ENCODE measurements around the gene MRPL55.

The MRPL55 gene

DNA sequence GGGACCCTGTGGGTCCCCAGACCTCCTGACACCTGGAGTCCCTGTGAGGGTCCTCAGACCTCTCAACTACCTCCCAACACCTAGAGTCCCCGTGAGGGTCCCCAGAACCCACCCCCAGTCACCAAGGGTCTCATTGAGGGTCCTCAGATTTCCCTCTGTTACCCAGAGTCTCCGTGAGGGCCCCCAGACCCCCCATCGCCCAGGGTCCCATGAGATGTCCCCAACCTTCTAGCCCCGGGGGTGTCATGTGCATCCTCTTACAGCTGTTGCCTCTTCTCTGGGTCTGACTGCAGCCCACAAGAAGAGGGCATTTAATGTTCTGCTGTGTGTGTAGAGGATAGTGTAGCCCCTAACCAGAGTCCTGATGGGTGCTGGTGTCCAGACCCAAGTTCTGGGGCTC, 38.7 kb upstream of the MRPL55 start:
- DNase-seq (ENCODE audit: low read depth): no peak

DNA sequence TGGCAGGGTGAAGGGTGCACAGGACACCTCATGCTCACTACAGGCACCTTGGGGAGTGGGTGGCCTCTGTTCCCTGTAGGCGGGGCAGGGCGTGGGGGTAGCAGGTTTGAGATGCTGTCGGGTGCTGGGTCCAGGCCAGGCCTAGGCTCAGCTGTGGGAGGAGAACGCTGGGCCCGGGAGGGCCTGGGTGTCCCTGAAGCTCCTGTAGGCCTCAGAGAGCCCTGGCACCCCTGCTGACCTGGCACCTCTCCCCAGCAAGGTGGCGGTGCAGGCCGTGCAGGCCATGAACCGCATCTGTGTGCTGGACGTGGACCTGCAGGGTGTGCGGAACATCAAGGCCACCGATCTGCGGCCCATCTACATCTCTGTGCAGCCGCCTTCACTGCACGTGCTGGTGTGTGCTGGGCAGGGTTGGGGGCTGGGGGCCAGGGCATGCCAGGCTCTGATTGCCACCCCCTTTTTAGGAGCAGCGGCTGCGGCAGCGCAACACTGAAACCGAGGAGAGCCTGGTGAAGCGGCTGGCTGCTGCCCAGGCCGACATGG, 38.1 kb upstream of the MRPL55 start:
- no peak for DNase-seq (ENCODE audit: low read depth)

DNA sequence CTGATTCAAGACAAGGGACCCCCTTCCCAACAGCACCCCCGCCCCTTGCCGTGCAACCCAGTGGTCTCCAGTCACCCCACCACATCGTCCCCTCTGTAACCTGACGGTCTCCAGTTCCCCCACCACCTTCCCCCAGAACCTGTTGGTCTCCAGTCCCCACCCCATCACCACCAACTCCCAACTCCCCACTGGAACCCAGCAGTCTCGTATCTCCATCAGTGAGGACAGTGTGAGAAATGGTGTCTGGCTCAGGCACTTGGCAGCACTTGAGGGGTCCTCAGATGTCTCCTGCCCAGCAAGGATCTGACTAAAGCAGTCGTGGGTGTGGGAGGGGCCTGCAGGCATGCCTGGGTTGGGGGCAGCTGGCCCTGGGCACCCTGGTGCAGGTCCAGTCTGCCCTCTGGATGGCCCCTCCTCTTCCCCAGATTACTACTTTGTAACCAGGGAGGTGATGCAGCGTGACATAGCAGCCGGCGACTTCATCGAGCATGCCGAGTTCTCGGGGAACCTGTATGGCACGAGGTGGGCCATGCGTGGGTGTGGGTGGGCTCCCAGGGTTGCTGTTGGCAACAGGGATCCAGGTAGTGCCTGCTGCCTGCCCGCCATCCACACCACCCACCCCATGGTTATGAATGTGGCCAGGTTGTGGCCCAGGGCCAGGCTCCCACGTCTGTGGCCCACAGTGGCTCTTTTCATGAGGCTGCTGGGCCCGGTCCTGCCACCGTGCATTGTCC, 37.5 kb upstream of the MRPL55 start:
- no peak for DNase-seq (ENCODE audit: low read depth)

DNA sequence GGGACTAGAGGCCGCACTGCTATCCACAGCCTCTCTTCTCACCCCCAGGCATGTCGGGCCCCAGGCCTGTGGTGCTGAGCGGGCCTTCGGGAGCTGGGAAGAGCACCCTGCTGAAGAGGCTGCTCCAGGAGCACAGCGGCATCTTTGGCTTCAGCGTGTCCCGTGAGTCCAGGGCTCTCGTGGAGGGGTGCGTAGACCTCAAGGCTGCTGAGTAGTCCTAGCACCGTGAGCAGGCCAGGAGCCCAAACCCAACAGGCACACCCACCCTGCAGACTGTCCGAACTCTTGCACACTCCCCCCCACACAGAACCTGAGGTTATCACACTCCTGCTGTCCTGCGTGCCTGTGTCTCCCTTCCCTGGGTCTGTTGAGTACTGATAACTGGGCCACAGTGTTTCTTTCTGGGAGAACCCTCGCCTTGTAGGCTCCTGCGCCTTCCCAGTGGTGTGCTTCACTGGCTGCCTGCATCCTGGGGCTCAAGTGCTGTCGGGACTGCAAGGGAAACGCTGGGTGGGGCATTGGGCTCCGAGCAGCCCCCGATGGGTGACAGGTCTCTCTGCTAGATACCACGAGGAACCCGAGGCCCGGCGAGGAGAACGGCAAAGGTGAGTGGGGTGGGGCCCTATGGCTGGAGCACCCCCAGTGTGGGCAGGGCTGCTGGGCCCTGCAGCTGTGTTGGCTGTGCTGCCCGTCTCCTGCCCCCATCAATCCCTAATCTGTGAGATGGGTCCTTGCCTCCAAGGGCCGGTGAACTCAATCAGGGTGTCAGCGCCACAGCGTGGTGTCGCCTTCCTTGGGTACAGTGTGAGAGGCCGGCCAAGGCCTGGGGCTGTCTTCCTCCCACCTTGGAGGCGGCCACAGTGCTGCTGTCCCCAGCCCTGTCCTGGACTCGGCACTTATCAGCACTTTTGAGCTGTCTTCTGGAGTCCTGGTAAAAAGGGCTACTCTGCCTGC, 36.6 kb upstream of the MRPL55 start:
- no peak for DNase-seq (ENCODE audit: low read depth)

DNA sequence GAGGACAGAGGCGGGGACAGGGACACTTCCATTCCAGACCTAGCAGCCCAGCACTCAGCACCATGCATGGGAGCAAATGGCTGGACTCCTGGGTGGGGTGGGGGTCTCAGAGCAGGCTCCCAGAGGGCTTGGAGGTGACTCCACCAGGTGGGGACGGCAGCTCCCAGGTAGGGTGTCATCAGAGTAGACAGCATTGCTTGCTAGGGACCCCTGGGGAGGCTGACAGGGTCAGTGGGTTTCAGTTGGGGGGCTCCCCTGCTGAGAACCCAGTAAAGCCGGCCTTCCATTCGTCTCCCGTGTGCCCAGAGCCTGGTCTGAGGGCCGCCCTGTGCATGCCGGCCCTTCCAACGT, 35.9 kb upstream of the MRPL55 start:
- no peak for DNase-seq (ENCODE audit: low read depth)

DNA sequence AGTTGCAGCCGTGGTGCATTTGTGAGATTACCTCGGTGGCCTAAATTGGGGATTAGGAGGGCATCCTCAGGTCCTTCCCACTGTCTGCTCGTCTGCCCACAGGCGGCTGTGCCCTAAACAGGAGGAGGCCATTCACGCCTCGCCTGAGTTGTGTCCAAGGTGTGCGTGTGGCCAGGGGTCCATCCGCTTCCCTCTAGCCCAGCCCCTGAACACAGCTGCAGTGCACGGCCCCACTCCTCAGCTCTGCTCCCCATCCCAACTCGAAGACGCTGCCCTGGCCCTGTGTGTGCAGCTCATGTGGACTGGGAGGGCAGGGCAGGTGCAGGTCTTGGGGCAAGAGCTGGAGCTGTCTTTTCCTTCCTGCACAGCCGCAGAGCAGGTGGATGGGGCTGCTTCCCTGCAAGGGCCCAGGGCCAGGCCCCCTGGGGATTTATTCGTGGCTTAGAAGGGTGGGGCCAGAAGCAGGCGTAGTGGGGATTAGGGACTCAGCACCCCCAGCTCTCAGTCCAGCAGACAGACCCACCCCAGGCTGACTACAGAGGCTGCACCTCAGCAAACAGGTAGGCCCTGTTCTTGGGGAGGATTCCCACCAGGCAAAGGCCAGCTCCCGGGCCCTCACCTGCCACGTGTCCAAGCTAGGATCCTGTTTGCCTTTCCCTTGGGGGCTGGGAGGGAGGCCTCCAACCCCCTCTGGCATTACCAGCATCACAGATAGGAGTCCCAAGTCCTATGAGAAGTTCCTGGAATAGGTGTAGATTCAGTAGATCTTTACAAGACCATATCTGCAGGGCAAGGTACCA, 35.3 kb upstream of the MRPL55 start:
- no peak for DNase-seq (ENCODE audit: low read depth)

DNA sequence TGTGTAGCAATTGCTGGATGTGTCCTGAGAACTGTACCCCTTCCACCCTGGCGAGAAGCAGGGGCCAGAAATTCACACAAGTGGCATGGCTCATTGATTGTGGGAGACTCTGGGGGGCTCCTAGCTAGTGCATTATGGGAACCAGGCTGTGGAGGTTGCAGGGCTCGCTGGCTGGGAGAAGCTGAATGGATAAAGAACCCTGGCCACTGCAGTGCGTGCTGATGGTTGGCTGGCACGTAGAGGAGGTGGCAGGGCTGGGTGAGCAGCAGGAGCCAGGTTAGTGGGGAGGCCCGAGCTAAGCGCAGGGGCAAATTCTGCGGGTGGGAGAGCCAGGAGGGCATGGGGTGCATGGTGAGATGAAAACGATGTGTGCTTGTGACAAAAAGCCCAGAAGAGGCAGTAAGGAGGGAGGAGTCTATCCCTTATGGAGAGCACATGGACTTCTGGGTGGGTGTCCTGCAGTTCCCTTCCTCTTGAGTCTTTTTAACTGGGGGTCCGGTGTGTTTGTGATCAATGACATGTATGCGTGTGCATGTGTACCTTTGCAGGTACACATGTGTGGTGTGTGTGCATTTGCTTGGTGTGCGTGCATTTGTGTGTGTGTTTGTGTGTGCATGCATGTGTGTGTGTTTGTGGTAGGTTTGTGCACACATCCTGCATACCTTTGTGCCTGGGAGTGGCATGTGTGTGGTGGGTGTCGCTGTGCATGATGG, 34.5 kb upstream of the MRPL55 start:
- DNase-seq (ENCODE audit: low read depth): no peak

DNA sequence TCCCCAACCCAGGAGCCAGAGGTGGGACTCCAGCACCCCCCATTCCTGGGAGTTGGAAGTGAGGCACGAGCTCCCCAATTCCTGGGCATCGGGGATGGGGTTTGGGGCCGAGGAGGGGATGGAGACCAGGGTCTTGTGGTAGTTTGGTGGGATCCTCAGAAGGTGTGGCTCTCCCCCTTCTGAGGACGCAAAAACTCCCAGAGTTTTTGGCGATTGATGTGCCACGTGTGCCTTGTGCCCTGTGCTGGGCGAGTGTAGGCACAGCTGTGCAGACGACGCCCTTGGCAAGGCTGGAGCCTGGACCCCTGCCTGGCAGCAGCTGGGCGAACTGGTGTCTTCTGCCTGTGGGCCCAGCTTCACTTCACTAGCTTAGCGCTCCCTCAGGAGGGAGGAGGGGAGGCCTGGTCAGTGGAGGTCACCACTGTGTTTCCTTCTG, 33.6 kb upstream of the MRPL55 start:
- no peak for DNase-seq (ENCODE audit: low read depth)

DNA sequence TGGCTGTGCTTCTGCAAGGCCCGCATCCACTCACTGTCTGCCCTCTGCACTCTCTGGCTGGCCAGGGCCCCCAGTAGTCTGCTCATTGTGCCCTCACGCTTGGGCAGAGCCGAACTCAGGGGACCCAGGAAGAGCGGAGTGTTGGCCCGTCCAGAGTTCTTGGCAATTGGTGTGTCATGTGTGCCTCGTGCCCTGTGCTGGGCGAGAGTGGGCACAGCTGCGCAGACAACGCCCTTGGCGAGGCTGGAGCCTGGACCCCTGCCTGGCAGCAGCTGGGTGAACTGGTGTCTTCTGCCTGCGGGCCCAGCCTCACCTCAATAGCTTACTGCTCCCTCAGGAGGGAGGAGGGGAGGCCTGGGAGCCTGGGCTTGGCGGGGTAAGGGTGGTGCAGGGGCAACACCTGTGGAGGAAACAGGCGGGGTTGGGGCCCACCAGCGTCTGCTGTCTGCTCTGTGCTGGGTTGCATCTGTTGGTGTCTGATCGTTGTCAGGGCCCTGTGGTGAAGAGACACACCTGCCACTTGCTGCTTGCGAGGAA, 33.1 kb upstream of the MRPL55 start:
- no peak for DNase-seq (ENCODE audit: low read depth)

DNA sequence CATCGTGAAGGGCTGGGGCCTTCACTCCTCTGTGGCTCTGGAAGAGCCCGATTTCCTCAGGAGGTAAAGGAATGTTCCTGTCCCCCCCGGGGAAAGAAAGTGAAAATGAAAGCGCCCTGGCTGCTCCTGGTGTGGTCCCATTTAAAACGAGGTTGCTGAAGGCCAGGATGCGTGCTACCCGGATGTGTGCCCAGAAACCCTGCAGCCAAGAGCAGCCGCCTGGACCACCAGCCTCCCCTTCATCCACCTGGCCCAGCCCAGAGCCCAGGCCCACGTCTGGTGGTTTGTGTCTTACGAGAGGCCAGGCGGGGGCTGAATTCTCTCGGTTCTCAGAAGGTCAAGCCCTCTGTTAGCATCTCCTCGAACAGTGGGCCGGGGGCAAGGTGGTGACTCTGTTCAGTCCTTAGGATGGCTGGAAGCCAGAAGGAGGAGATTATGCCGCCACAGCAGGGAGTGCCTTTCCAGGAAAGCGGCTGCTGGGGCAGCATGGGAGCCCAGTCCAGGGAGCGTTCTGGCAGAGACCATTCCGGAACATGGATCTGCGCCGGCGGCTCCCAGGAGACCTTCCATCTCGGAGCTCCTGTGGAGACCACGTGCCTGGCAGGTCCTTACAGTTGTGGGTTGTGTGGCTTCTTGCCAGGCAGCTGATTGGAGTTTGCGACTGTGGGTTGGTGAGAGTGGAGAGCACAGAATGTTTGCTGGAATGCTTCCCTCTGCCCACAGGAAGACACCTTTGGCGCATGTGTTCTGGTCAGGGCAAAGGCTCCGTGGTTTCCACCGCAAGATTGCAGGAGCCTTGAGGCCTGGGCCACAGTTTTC, 32.3 kb upstream of the MRPL55 start:
- DNase-seq (ENCODE audit: low read depth): no peak

DNA sequence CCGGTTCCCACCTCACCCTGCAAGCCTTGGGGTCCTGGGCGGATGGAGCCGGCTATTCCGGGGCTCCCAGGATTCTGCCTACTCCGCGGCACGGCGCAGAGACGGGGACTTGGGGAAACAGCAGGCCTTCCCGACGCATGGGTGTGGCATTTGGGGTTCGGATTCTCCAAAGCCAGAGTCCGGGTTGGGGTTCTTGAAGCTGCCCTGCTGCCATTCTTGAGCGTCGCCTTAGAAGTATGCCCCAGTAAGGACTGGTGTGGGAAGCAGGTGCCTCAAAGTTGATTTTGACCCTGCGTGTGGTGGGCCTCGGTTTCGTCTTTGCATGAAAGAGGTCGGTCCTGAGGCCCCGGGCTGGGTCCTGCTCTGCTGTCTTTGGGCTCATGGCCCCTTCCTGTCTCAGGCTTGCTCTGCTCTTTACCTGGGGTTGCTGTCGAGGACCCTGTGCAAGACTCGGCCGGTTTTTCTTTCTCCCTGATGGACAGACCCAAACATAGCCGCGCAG, 31.7 kb upstream of the MRPL55 start:
- no peak for DNase-seq (ENCODE audit: low read depth)

DNA sequence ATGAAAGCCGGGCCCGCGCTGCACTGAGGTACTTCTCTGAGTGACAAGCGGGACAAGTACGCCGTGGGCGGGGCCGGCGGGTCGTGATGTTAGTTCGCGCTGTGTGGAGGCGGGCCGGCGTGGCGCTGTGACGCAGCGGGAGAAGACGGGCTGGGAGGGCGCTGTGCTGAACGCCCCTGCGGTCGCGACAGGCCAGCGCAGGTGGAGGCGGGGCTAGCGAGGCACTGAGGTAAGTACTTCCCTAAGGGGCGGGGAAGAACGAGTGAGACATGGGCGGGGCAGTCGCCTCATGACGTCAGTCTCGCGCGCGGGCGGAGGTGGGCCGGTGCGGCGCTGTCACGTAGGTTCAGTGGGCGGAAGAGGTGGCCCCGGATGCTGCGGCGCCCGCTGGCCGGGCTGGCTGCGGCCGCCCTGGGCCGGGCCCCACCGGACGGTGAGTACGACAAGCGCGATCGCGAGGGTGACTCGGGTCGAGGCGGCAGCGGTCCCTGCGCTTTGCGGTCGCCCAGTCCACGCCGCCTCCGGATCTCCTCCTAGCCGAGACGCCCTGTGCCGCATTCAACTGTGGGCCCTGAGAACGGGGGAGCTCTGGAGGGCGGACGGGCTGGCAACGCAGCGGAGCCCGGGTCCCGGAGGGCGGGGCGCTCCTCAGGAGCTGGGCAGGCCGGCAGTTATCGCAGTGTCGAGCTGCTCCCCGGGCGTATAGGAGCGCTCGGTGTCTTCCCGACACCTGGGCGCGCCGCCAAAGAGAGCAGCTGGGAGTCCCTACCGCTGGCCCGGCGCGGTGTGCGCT, 31.0 kb upstream of the MRPL55 start, which contains the start of gene GUK1:
TSS of gene GUK1 (plus strand) at position 349 of the 793 bp plus-strand sequence. CDS start at position 373, 24 bp downstream.
- DNase-seq (ENCODE audit: low read depth): peak; percentile 100

DNA sequence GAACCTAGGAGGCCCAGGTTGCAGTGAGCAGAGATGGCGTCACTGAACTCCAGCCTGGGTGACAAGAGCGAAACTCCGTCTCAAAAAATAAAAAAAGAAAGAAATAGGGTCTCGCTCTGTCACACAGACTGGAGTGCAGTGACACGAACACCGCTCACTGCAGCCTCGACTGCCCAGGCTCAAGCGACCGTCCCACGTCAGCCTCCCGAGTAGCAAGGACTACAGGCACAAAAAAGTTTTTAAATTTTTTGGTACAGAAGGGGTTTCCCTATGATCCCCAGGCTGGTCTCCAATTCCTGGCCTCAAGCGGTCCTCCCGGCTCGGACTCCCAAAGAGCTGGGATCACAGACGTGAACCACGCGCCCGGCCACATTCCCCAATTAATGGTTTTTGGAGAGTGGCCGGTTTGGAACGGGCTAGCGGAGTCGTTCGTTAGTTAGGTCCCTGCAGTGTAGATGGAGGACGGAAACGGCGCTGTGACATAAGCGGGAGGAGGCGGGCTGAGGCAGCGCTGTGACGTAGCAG, 30.4 kb upstream of the MRPL55 start:
- DNase-seq (ENCODE audit: low read depth): no peak

DNA sequence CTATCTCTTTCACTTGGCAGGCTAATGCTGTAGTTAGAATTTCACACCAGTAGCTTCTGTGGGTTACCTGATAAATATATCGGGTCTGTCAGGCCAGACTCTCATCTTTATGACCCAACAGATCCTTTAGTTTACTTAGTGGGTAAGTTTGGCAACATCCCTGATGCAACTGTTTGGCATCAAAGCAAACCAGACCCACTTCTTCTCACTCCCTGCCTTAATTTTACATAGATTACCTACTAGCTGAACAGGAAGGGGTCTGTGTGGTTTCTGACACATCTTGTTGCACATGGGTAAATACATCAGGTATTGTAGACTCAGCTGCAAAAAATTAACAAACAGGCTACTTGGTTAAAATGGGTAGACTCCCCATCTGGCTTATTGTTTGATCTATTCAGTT, 27.8 kb upstream of the MRPL55 start:
- no peak for DNase-seq (ENCODE audit: low read depth)

DNA sequence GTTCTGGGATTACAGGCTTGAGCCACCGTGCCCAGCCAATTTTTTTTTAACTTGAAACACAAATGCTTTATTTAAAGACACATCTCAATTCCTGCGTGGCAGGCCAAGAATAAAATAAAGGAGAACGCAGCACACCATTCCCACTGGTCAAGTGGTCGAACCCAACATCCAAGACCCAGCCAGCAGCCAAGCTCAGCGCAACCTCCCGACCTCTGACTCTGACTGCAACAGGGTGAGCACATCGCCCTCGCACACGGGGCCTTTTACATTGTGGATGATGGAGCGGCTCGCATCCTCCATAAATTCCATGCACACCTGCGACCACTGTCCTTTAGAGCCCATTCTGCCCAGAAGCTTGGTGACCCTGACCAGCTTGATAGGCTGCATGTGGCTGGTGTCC, 25.5 kb upstream of the MRPL55 start:
- DNase-seq (ENCODE audit: low read depth): no peak

DNA sequence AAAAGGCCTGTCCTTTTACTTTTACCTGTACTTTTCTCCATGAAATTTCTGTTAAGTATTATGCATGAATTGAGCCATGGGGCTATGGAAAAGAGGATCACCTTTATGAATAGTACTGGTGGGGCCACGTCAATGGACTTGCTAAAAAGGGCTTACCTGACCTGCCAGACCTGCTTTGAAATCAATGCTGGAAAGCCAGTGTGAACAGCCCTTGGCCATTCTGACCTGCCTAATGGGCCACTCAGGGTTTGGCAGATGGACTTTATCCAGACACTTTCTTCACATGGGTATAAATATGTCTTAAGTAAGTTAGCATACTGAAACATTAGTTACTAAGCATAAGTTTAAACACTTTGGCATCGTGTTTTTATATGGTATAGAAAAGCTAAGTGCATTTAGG, 22.7 kb upstream of the MRPL55 start:
- no peak for DNase-seq (ENCODE audit: low read depth)

DNA sequence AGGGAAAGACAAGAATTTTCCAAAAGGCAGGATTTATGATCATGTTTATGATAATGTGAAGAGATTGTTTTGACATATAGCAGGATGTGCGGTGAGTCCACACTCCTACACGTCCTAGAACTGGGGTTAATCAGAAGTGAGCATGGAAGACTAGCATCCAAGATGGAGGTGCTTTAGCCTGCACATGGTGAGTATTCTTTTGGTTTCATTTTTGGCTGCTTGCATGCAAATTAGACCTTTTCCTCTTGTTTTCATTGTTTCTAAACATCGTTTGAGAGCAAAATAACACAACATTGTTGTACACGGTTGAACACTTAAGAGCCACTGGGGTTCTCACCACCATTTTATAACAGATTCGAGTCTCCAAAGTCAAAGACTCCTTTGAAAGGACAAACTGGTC, 16.1 kb upstream of the MRPL55 start:
- DNase-seq (ENCODE audit: low read depth): no peak

DNA sequence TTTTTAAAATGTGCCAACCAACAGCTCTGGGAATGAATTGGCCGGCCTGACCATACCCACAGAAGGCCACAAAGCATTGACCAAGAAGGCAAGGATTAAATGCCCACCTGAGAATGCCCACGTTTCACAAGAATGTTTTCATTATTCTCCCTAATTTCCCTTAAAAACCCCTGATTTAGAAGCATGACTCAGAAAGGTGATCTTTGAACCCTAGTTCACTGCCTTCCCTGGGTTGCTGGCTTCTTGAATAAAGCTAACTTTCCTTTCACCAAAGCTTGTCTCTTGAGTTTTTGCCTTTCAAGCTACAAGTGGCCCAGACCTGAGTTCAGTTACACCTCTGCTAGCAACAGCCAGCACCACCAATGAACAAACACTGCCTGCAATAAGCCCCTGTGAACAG, 14.4 kb upstream of the MRPL55 start:
- no peak for DNase-seq (ENCODE audit: low read depth)

DNA sequence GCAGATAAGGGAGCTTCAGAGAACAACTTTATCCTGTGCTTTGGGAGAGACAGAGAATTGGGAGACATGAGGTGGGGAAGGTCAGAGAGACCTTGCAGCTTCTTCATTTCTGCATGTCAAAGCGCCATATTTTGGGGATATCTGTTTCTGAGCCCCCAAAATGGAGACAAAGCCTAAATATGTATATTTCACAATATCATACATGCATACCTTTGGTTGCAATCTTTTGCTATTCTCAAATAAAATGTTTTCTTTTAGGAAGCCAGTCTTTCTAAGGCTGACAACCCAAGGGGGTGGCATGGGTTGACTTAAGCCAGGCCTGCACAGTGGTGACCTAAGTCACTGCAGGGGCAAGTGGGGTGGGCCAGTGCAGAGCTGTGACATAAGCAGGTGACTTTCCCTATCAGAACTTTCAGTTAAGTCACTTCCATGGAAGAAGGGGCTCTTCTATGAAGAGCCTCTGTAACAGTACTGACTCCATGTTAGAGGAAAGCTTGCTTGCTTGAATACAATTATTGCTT, 13.9 kb upstream of the MRPL55 start:
- DNase-seq (ENCODE audit: low read depth): no peak

Data from activated T-cell treated with anti-CD3 and anti-CD28 coated beads for 48 hours (primary cell).